Astrocyte of the cerebellum (primary cell): ENCODE results near the gene PPP4R3B.

ENCODE experiments used
- DNase-seq: peaks from one replicate; pipeline ENCODE4 v3.0.0-alpha.2; 2011; ENCODE audit warnings: low read depth
- H3K4me3 ChIP-seq: 2 replicates; pipeline ENCODE4 v1.5.1; 2011; ENCODE audit warnings: mild to moderate bottlenecking, low read depth, low read length, moderate library complexity
- in situ Hi-C: cut with HindIII; loops from 2 replicates; pipeline ENCODE4 v1.10.0; 2017; ENCODE audit warnings: low sequenced_read_pairs
- TF ChIP-seq, protein P1 (sequence below): IDR thresholded peaks from 2 replicates; pipeline ENCODE4 v1.5.1; 2012; ENCODE audit warnings: low read length, low read depth, moderate library complexity, mild to moderate bottlenecking; ENCODE audit errors: missing control alignments

The PPP4R3B gene

DNA sequence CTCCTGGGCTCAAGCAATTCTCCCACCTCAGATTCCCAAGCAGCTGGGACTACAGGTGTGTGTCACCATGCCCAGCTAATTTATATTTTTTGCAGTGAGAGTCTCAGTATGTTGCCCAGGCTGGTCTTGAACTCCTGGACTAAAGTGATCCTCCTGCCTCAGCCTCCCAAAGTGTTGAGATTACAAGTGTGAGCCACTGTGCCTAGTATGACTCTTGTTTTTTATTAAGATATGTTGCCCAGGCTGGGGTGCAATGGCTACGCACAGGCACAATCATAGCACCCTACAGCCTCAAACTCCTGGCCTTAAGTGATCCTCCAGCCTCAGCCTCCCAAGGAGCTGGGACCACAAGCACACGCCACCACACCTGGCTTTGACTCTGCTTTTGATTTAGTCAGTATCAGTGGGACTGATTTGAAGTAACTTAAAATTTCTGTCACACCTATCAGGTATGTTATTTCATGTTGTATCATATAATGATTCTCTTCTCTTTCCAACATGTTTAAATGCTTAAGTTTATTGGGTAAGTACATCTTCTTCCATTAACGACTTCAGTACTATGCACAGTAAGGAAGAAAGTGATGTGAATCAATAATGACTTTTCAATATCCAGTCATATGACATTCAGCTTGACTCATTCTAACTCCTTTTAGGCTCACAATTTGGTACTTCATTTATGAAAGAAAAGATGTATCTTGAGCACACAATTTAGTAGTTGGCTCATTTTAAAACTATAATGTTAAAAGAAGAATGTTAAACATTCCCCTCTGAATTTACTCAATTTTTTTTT, 6.3 kb downstream of the PPP4R3B start:
- TF ChIP-seq, protein P1, sequence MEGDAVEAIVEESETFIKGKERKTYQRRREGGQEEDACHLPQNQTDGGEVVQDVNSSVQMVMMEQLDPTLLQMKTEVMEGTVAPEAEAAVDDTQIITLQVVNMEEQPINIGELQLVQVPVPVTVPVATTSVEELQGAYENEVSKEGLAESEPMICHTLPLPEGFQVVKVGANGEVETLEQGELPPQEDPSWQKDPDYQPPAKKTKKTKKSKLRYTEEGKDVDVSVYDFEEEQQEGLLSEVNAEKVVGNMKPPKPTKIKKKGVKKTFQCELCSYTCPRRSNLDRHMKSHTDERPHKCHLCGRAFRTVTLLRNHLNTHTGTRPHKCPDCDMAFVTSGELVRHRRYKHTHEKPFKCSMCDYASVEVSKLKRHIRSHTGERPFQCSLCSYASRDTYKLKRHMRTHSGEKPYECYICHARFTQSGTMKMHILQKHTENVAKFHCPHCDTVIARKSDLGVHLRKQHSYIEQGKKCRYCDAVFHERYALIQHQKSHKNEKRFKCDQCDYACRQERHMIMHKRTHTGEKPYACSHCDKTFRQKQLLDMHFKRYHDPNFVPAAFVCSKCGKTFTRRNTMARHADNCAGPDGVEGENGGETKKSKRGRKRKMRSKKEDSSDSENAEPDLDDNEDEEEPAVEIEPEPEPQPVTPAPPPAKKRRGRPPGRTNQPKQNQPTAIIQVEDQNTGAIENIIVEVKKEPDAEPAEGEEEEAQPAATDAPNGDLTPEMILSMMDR = no peak
- in situ Hi-C loops = no loop called here
- DNase-seq = no peak
- no peak overlapping the region for H3K4me3 ChIP-seq

DNA sequence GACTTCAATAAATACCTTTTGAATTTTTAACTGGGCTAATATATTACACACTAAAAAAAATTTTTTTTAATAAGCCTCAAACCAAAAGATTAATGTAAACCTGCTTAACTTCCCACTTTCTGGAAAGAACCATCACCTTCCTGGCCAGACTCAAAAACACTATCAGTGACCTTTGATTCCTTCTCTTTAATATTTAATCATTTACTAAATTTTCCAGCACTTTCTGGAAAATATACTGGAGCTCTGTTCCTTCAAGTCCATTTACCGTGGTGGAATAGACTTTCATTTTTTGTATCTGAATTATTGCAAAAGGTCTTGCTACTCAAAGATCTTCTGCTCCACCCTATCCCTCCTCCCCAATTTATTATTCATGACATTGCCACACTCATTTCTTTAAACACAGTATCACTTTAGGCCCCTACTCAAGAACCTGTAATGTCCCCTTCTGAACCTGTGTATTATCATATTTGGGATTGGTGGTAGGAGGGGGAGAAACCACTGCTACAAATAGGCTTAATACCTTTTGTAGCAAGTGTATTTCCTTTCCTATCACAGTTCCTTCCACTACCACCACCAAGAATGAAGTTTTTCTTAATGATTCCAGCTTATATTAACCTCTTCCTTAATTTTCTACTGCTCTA, 7.4 kb downstream of the PPP4R3B start:
- in situ Hi-C loops = no loop called here
- no peak for DNase-seq
- TF ChIP-seq, protein P1 = no peak
- H3K4me3 ChIP-seq = no peak overlapping the region

- H3K4me3 ChIP-seq = no peak overlapping the region
- TF ChIP-seq, protein P1 = no peak
- in situ Hi-C loops = no loop called here
- DNase-seq = no peak
Observed at GRCh38 chr2:55609193-55609794, 8.1 kb downstream of the PPP4R3B start.

DNA sequence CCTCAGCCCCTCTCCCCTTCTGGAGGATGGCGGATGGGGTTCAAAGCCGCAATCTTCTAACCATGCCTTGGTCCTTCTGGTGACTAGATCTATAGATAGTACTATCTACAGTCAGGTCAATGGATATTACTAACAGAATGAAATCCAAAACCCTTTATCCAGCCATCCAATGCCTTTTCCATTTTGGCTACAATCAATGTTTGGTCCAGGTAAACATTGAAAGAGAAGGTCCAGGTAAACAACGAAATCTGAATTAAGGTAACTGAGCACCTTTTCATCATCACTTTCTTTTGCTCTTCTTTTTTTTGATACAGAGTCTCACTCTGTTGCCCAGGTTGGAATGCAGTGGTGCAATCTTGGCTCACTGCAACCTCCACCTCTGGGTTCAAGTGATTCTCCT, 9.7 kb downstream of the PPP4R3B start:
- DNase-seq = no peak
- no peak overlapping the region for H3K4me3 ChIP-seq
- TF ChIP-seq, protein P1 = no peak
- in situ Hi-C loops = no loop called here

GRCh38 chr2:55604027-55604565, 13.3 kb downstream of the PPP4R3B start:
- H3K4me3 ChIP-seq = no peak overlapping the region
- TF ChIP-seq, protein P1 = no peak
- no peak for DNase-seq
- in situ Hi-C loops = loop anchor here (5.0 kb wide), 1 partner anchor 37 kb away; no protein-coding TSS in a partner anchor

DNA sequence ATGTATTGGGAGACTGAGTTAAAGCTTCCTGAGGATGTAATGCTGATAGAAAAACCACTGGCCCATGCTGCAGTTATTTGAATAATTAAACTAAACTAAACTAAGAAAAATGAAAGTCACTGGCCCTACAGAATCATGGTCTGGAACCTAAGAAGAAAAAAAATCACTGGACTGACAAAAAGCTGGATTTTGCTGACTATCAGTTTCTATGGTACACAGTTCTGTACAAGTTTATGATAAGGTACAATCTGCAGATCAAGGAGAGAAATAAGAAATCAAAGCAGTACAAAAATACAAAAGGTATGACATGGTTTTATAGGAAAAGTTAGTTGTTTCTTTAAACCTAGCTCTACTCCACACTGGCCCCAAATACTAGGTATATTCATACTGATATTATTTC, 15.6 kb downstream of the PPP4R3B start:
- in situ Hi-C loops = loop anchor here (5.0 kb wide), 1 partner anchor 35 kb away; no protein-coding TSS in a partner anchor
- H3K4me3 ChIP-seq = no peak overlapping the region
- DNase-seq = no peak
- TF ChIP-seq, protein P1 = no peak
